GM12878 (cell line): ENCODE measurements around the gene EEIG2. TPM values are rescaled to one million over a fixed set of nuclear protein-coding genes. Genes with fewer than 3 reads are reported as not detected.

Source experiments
- ATAC-seq: fragments of 200-7000 bp; cut with Tn5 transposase; 3 replicates; pipeline ENCODE4 v1.9.1; 2020; ENCODE audit warnings: mild to moderate bottlenecking, moderate library complexity
- BruUV-seq: library from RNA; stranded (reverse); fragments of 400-500 nt; replicated peaks from 2 replicates; lab custom pipeline; 2021; lab: Mats Ljungman, UMichigan
- CTCF ChIA-PET: fragments of 300-600 bp; sonication (Branson Sonifier 250); formaldehyde crosslinking; extraction: SDS; loops from one replicate; lab custom pipeline; 2021; ENCODE audit warnings: inconsistent platforms; lab: Yijun Ruan, JAX
- POLR2A ChIA-PET: fragments of 350-600 bp; formaldehyde crosslinking; extraction: SDS; loops from one replicate; lab custom pipeline; 2021; ENCODE audit warnings: inconsistent platforms; lab: Charles Lee
- RAD21 ChIA-PET: fragments of 300-600 bp; sonication (Branson Sonifier 250); formaldehyde crosslinking; loops from one replicate; lab custom pipeline; 2023; ENCODE audit warnings: antibody characterized with exemption; ENCODE audit not compliant: unreplicated experiment; lab: Charles Lee
- SMC1A ChIA-PET: fragments of 300-600 bp; sonication (Branson Sonifier 250); formaldehyde crosslinking; loops from one replicate; lab custom pipeline; 2023; ENCODE audit not compliant: unreplicated experiment, uncharacterized antibody; lab: Charles Lee
- DNase-seq: peaks from one replicate; pipeline ENCODE4 v3.0.0-alpha.2; 2011; ENCODE audit warnings: low read depth, low spot score
- FAIRE-seq: peaks from 3 replicates; lab custom pipeline; 2011; peaks lifted over from hg19 to GRCh38; lab: Jason Lieb, UNC
- H2AFZ ChIP-seq: 2 replicates; pipeline ENCODE4 v1.6.0; 2011; ENCODE audit warnings: low read depth, low read length, control low read depth; ENCODE audit not compliant: control insufficient read depth
- H3K27ac ChIP-seq: 2 replicates; pipeline ENCODE4 v1.5.1; 2011; ENCODE audit warnings: control low read depth; ENCODE audit not compliant: control insufficient read depth, insufficient read depth
- H3K27me3 ChIP-seq, 2 experiments: replicated peaks in 1 of 2; 2 replicates each; pipeline versions ENCODE4 v1.6.0 to v1.6.1; 2011; ENCODE audit warnings: low read length in 1 of 2; ENCODE audit not compliant: control insufficient read depth in 2 of 2, insufficient read depth in 2 of 2
- H3K36me3 ChIP-seq, 2 experiments: 2 replicates each; pipeline ENCODE4 v1.5.1; 2011; ENCODE audit warnings: low read length in 1 of 2; ENCODE audit not compliant: control insufficient read depth in 2 of 2, insufficient read depth in 2 of 2
- H3K4me1 ChIP-seq: 2 replicates; pipeline ENCODE4 v1.6.1; 2011; ENCODE audit warnings: mild to moderate bottlenecking, low read length, moderate library complexity, mixed read lengths; ENCODE audit not compliant: control insufficient read depth, insufficient read depth
- H3K4me2 ChIP-seq: 2 replicates; pipeline ENCODE4 v1.6.0; 2011; ENCODE audit warnings: control low read depth; ENCODE audit not compliant: control insufficient read depth, insufficient read depth
- H3K4me3 ChIP-seq: fragments of 200-600 bp; sonication (generic); 2 replicates; pipeline ENCODE4 v1.5.1; 2016
- H3K79me2 ChIP-seq: 2 replicates; pipeline ENCODE4 v1.6.0; 2011; ENCODE audit warnings: low read length; ENCODE audit not compliant: control insufficient read depth, insufficient read depth
- H3K9ac ChIP-seq: 2 replicates; pipeline ENCODE4 v1.8.0; 2011; ENCODE audit warnings: low read length, control low read depth, mixed read lengths; ENCODE audit not compliant: control insufficient read depth, insufficient read depth
- H3K9me3 ChIP-seq: replicated peaks from 3 replicates; pipeline ENCODE4 v1.5.1; 2011; ENCODE audit warnings: mild to moderate bottlenecking, low read length; ENCODE audit not compliant: control insufficient read depth, insufficient read depth
- H4K20me1 ChIP-seq: 2 replicates; pipeline ENCODE4 v1.6.0; 2011; ENCODE audit not compliant: control insufficient read depth, insufficient read depth
- ATF2 ChIP-seq: IDR thresholded peaks from 2 replicates; pipeline ENCODE4 v1.6.1; 2012; ENCODE audit warnings: low read length, inconsistent platforms
- CREB1 ChIP-seq: IDR thresholded peaks from 2 replicates; pipeline ENCODE4 v1.6.1; 2012; ENCODE audit warnings: low read depth, mild to moderate bottlenecking, inconsistent platforms
- EP300 ChIP-seq, 2 experiments: fragments of 150-350 bp in 1 of 2; IDR thresholded peaks; 2 replicates each; pipeline ENCODE4 v1.6.1; 2011 to 2012; ENCODE audit warnings: low read depth in 2 of 2, low read length in 2 of 2, borderline replicate concordance in 1 of 2, improper control_type of control experiment in 1 of 2, inconsistent platforms in 1 of 2; ENCODE audit not compliant: control insufficient read depth in 1 of 2
- MLLT1 ChIP-seq: fragments of 450-650 bp; IDR thresholded peaks from 2 replicates; pipeline ENCODE4 v1.6.1; 2016; ENCODE audit warnings: mild to moderate bottlenecking
- NFYA ChIP-seq: IDR thresholded peaks from 2 replicates; pipeline ENCODE4 v1.6.1; 2011; ENCODE audit warnings: low read depth, mild to moderate bottlenecking, low read length, improper control_type of control experiment, borderline replicate concordance
- POLR2AphosphoS5 ChIP-seq: IDR thresholded peaks from 2 replicates; pipeline ENCODE4 v1.6.1; 2011; ENCODE audit warnings: mild to moderate bottlenecking, low read length, inconsistent platforms
- RAD51 ChIP-seq: fragments of 450-650 bp; IDR thresholded peaks from 2 replicates; pipeline ENCODE4 v1.6.1; 2016; ENCODE audit warnings: moderate library complexity, mild to moderate bottlenecking, inconsistent platforms
- SMAD1 ChIP-seq: fragments of 450-650 bp; IDR thresholded peaks from 2 replicates; pipeline ENCODE4 v1.6.1; 2018; ENCODE audit warnings: mild to moderate bottlenecking, low read depth; ENCODE audit not compliant: partially characterized antibody
- SMAD5 ChIP-seq: IDR thresholded peaks from 2 replicates; pipeline ENCODE4 v1.6.1; 2016; ENCODE audit warnings: antibody characterized with exemption, low read depth
- ZNF217 ChIP-seq: fragments of 450-650 bp; IDR thresholded peaks from 2 replicates; pipeline ENCODE4 v1.6.1; 2017; ENCODE audit warnings: antibody characterized with exemption, mild to moderate bottlenecking
- ZNF274 ChIP-seq: IDR thresholded peaks from one replicate; pipeline ENCODE4 v1.8.0; 2011; ENCODE audit not compliant: insufficient read length, insufficient read depth
- WGBS: methylation state at CpG from one replicate; pipeline ENCODE4 v1.1.6; 2016; ENCODE audit warnings: low lambda C conversion rate; ENCODE audit not compliant: insufficient replicate concordance, insufficient coverage; ENCODE audit errors: missing lambda C conversion rate; 5-methylcytosine and 5-hydroxymethylcytosine counted together
- in situ Hi-C: fragments of 300-500 bp; cut with MboI; formaldehyde crosslinking; loops from 9 replicates; pipeline ENCODE4 v1.14.3; 2018; ENCODE audit warnings: mixed read lengths
- intact Hi-C: fragments of 100-400 bp; cut with micrococcal nuclease; formaldehyde crosslinking; loops from one replicate; pipeline ENCODE4 v1.14.2; 2022; ENCODE audit not compliant: unreplicated experiment
- polyA plus RNA-seq, 11 experiments: library from polyadenylated mRNA; depleted of rRNA in 4 of 11; unstranded in 6 of 11; stranded (reverse) in 5 of 11; fragments of >200 nt; fragmentation: Nextera tagmentation in 4 of 11; fragmentation: Illumina TruSeq in 1 of 11; extraction: Ambion mirVana in 4 of 11; extraction: Trizol in 1 of 11; gene quantifications; 1 replicate in 1 of 11; 2 replicates in 10 of 11; pipeline versions ENCODE4 v1.2.1 to v1.2.3, GENCODE V29; 2011 to 2016; ENCODE audit warnings: inconsistent platforms in 2 of 11, missing spikeins in 2 of 11, low read depth in 1 of 11
- total RNA-seq, 4 experiments: library from RNA; depleted of rRNA in 3 of 4; stranded (reverse); fragments of >200 nt in 3 of 4; fragmentation: Illumina TruSeq in 1 of 4; extraction: Trizol in 1 of 4; gene quantifications; 2 replicates each; pipeline versions ENCODE4 v1.2.1 to v1.2.3, GENCODE V29; 2013 to 2021
- TF ChIP-seq, protein P1 (sequence below): fragments of 450-650 bp; conservative IDR thresholded peaks from 2 replicates; pipeline ENCODE4 v1.6.1; 2017; ENCODE audit warnings: mild to moderate bottlenecking, moderate library complexity

Gene EEIG2
- total and polyA plus RNA-seq, 10 of the 15 experiments (the other 5 are each of a cell fraction or from before 2014, with no cell fraction given), result 1.4 to 17.2 (median 9.8) TPM

GRCh38 chr1:108523829-108524228 is 36.1 kb upstream of the EEIG2 start:
- CTCF ChIA-PET, result interaction anchor here (0.7 kb wide), 1 partner anchor 37 kb away, joined by 4 read pairs; no protein-coding TSS in a partner anchor
- in situ Hi-C loops (loop anchor here (25.0 kb wide), 1 partner anchor 737 kb away; no protein-coding TSS in a partner anchor), intact Hi-C loops (no loop called here)
- no peaks in the 10 kb centered on the region for H4K20me1 ChIP-seq
- ATAC-seq (no peak), DNase-seq (no peak), FAIRE-seq (no peak)
- TF ChIP-seq MLLT1 (no peak), EP300 (IDR thresholded peaks at IDR 0.05; ENCODE audit: borderline replicate concordance in 1 of 2, control insufficient read depth in 1 of 2, low read depth in 2 of 2, low read length in 2 of 2) (no peak)
- no peaks in the 10 kb centered on the region; a peak in 1 of 4 replicates for H3K27me3 ChIP-seq
- SMC1A ChIA-PET, result interaction anchor here (1.3 to 1.8 kb wide), 2 partner anchors 12 to 46 kb away, joined by 3 to 5 read pairs; no protein-coding TSS in a partner anchor
- H3K9me3 ChIP-seq, result no peaks in the 10 kb centered on the region; the same call in 1 of the 3 replicates
- no peak overlapping the region for H3K9ac ChIP-seq
- no peak overlapping the region for H2AFZ ChIP-seq
- POLR2A ChIA-PET, result no interaction called here
- H3K27ac ChIP-seq, result no peak overlapping the region
- H3K36me3 ChIP-seq, result no peaks in the 10 kb centered on the region
- H3K4me3 ChIP-seq, result no peak overlapping the region
- no peak overlapping the region for H3K4me2 ChIP-seq
- H3K79me2 ChIP-seq, result no peaks in the 10 kb centered on the region
- BruUV-seq, result no TSS peak
- RAD21 ChIA-PET, result no interaction called here
- no peaks in the 10 kb centered on the region for H3K4me1 ChIP-seq

DNA sequence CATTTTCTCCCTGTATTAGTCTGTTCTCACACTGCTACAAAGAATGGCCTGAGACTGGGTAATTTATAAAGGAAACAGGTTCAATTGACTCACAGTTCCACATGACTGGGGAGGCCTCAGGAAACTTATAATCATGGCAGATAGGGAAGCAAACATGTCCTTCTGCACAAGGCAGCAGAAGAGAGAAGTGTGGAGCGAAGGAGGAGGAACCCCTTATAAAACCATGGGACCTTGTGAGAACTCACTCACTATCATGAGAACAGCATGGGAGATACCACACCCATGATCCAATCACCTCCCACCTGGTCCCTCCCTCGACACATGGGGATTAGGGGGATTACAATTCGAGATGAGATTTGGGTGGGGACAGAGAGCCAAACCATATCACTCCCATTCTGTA is 35.2 kb upstream of the EEIG2 start:
- H3K4me3 ChIP-seq, result no peak overlapping the region
- ChIA-PET SMC1A (interaction anchor here (1.3 to 1.8 kb wide), 4 partner anchors 12 to 46 kb away, joined by 3 to 5 read pairs (median 4); no protein-coding TSS in a partner anchor), POLR2A (no interaction called here), RAD21 (no interaction called here), CTCF (interaction anchor here (0.7 to 1.4 kb wide), 4 partner anchors 35 to 38 kb away, joined by 3 to 4 read pairs (median 4); partner anchors contain the start of gene EEIG2)
- FAIRE-seq, result no peak
- intact Hi-C loops, result no loop called here
- H3K4me1 ChIP-seq, result no peaks in the 10 kb centered on the region
- BruUV-seq, result no TSS peak
- no peak overlapping the region for H3K27ac ChIP-seq
- 33% methylated on average over 3 of the region's 3 CpGs for WGBS
- in situ Hi-C loops, result loop anchor here (25.0 kb wide), 2 partner anchors 737 to 1062 kb away; no protein-coding TSS in a partner anchor
- H2AFZ ChIP-seq, result no peak overlapping the region
- no peaks in the 10 kb centered on the region; the same call in 1 of the 3 replicates for H3K9me3 ChIP-seq
- H4K20me1 ChIP-seq, result no peaks in the 10 kb centered on the region
- H3K27me3 ChIP-seq, result no peaks in the 10 kb centered on the region; a peak in 1 of 4 replicates
- no peak for ATAC-seq
- DNase-seq, result no peak
- H3K9ac ChIP-seq, result no peak overlapping the region
- H3K4me2 ChIP-seq, result no peak overlapping the region
- H3K36me3 ChIP-seq, result no peaks in the 10 kb centered on the region
- no peaks in the 10 kb centered on the region for H3K79me2 ChIP-seq
- TF ChIP-seq RAD51 (no peak), NFYA (no peak), SMAD5 (no peak), ATF2 (no peak), ZNF217 (no peak), SMAD1 (no peak), ZNF274 (no peak), POLR2AphosphoS5 (no peak), CREB1 (no peak)
- TF ChIP-seq, protein P1, sequence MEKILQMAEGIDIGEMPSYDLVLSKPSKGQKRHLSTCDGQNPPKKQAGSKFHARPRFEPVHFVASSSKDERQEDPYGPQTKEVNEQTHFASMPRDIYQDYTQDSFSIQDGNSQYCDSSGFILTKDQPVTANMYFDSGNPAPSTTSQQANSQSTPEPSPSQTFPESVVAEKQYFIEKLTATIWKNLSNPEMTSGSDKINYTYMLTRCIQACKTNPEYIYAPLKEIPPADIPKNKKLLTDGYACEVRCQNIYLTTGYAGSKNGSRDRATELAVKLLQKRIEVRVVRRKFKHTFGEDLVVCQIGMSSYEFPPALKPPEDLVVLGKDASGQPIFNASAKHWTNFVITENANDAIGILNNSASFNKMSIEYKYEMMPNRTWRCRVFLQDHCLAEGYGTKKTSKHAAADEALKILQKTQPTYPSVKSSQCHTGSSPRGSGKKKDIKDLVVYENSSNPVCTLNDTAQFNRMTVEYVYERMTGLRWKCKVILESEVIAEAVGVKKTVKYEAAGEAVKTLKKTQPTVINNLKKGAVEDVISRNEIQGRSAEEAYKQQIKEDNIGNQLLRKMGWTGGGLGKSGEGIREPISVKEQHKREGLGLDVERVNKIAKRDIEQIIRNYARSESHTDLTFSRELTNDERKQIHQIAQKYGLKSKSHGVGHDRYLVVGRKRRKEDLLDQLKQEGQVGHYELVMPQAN, result no peak
